Gastroesophageal sphincter (tissue), 3 donors: Measurements from ENCODE around the gene INHBE.

Experiments
- CTCF ChIP-seq, 4 experiments: fragments of 200-600 bp in 2 of 4; fragments of 450-650 bp in 2 of 4; sonication (generic) in 1 of 4; IDR thresholded peaks; one replicate each; pipeline ENCODE4 v1.5.1; 2017 to 2019; ENCODE audit warnings: antibody characterized with exemption in 4 of 4, mild to moderate bottlenecking in 2 of 4, moderate library complexity in 2 of 4
- EP300 ChIP-seq: sonication (generic); formaldehyde crosslinking; IDR thresholded peaks from one replicate; pipeline ENCODE4 v1.6.1; 2017; ENCODE audit warnings: antibody characterized with exemption, mild to moderate bottlenecking
- POLR2A ChIP-seq, 2 donors: fragments of 450-650 bp; IDR thresholded peaks; one replicate each; pipeline ENCODE4 v1.6.1; 2017; ENCODE audit warnings: antibody characterized with exemption in 2 of 2, mild to moderate bottlenecking in 2 of 2, moderate library complexity in 1 of 2
- POLR2AphosphoS5 ChIP-seq: sonication (generic); formaldehyde crosslinking; IDR thresholded peaks from one replicate; pipeline ENCODE4 v1.6.1; 2017; ENCODE audit warnings: antibody characterized with exemption

- TF ChIP-seq CTCF (IDR thresholded peaks at IDR 0.05) = no peak
- no peak for TF ChIP-seq POLR2A (IDR thresholded peaks at IDR 0.05)
- no peak for TF ChIP-seq POLR2AphosphoS5
- TF ChIP-seq EP300 = no peak
These were observed 28.4 kb downstream of the INHBE start for GRCh38 chr12:57483466-57483865.
